Ovary (tissue), 3 donors: ENCODE data around the gene CD4.
A peak's percentile ranks its signal among the peaks of the same experiment; 100 is the strongest.

Experiments used
- CTCF ChIP-seq, 3 donors: fragments of 450-650 bp in 2 of 3; fragments of 200-600 bp in 1 of 3; IDR thresholded peaks; one replicate each; pipeline versions ENCODE4 v1.5.1 to v1.8.0; 2016 to 2022; ENCODE audit warnings: antibody characterized with exemption in 3 of 3, mild to moderate bottlenecking in 1 of 3
- EP300 ChIP-seq: sonication (generic); formaldehyde crosslinking; IDR thresholded peaks from one replicate; pipeline ENCODE4 v1.6.1; 2017; ENCODE audit warnings: antibody characterized with exemption
- POLR2A ChIP-seq: fragments of 450-650 bp; IDR thresholded peaks from one replicate; pipeline ENCODE4 v1.6.1; 2017; ENCODE audit warnings: antibody characterized with exemption, mild to moderate bottlenecking, moderate library complexity
- donor health status: DM: no; HTN: no; CAD: no.

GRCh38 chr12:6825398-6826124 is 36.2 kb downstream of the CD4 start:
- TF ChIP-seq EP300 = no peak
- TF ChIP-seq CTCF (IDR thresholded peaks at IDR 0.05) = peak; percentile 87 to 91 (median 89)
- no peak for TF ChIP-seq POLR2A
